IPS-11a (cell line): Measurements from ENCODE around the gene TIAM2.
"Not testable (repeated sequence)": the region's sequence is repeated elsewhere in the genome, so short reads cannot be mapped to it uniquely, and the experiment has no call there.

Experiments
- H3K4me3 ChIP-seq: one replicate; pipeline ENCODE4 v1.5.1; 2013; ENCODE audit warnings: low read depth, low read length, control low read depth

Gene TIAM2

DNA sequence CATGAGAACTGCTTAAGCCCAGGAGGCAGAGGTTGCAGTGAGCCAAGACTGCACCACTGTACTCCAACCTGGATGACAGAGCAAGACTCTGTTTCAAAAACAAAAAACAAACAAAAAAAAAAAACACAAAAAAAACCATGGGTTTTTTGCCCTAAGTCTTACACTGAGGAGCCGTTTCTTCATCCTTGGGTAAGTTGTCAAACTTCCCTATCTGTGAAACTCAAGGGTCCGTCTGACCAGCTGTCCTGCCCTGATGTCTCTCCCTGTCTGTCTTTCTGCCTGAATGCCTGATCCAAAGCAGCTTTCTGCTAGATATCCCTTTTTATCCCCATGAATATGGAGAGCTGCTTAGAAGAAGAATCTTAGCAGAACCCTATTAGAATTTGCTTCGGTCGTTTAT lies 227.4 kb downstream of the TIAM2 start:
- no peak overlapping the region for H3K4me3 ChIP-seq

DNA sequence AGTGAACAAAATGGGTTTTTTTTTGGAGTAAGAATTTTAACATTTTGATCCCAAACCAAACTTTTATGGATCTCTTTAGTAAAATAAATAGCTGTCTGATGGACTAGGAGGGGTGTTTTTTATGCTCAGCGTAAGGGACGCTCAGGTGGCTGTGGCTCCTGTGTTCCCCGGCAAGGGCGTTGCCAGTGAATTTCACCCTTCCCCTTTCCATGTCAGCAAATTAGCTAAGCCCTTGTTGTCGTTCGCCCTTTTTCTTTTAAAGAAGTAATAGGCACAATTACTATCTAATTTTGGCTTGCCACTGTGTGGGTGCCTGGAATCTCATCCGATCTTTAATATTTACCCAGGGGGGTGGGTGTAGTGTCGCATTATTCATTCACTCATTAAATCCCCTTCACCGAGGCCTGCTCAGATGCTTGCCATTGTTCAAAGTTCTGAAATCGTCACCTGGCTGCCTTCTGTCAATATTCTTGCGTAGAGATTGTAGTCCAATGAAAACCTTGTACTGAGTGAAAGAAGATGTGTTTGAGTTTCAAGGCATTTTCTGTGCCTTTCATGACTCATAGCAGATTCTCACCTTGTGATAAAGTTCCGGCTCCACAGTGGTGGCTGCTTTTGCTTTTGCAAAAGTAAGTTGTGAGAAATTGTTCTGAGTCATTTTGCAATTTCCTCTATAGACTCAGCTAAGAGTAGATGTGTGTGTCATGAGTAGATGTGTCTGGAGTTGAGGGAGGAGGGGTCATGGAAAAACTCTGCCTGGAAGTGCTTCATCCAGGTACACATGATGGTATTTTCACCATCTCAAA lies 228.7 kb downstream of the TIAM2 start:
- no peak overlapping the region for H3K4me3 ChIP-seq

DNA sequence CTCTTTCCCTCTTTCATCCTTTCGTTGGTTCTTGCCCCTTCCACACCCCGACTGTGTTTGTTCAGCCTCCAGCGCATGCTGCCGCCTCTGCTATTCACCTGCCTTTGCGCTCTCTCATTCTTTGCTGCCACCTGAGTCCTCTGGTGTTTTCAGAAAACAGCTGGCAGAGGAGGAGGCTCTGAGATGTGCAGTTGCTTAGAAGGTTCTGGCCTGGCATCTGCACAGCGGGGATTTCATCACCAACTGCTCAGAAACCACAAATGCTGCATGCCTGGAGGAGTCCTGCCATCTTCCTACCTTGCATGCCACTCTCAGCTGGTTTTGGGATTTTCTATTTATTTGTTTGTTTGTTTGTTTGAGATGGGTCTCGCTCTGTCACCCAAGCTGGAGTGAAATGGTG lies 229.5 kb downstream of the TIAM2 start:
- no peak overlapping the region for H3K4me3 ChIP-seq

DNA sequence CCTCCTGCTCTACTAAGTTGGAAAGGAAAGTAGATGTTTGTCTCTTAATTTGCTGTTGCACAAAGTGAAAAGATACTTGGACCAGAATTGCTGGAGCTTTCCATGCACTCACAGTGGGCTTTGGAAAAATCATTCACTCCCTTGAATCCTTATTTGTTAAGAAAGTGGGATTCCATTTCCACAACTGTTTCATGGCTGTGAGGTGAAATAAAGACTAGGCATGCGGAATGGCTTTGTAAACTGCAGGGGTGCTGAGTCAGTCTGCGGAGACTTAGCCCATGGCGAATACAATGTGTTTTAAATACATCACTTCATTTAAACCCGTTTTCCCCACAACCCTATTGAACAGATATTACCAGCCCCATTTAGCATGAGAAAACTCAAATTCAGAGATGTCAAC lies 231.9 kb downstream of the TIAM2 start:
- H3K4me3 ChIP-seq = no peak overlapping the region

DNA sequence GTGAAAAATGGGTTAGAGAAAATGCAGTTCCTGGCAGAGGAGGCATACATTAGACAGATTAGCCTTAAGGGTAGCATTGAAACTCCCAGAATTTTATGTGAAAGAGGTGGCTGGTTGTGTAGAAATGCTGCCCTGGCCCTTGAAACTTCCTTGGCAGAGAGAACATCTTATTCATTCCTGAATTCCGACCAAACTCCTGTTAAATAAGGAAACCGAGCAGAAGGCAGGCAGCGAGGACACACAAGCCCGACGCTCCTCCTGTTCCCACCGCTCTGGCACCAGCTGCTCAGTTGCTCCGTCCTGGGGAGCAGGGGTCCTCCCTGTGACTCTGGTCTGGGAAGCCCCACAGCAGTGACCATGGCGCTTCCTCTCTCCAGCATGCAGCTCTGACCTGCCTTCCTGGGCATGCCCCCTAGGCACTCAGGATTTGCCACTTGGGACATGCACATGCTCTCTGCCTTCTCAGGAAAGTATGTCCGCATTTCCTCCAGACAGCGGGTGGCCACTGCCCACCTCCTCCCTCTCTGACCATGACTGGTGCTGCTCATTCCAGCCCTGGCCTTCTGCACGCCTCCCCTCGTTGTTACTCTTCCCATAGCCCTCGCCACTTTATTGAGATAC lies 233.5 kb downstream of the TIAM2 start:
- no peak overlapping the region for H3K4me3 ChIP-seq

DNA sequence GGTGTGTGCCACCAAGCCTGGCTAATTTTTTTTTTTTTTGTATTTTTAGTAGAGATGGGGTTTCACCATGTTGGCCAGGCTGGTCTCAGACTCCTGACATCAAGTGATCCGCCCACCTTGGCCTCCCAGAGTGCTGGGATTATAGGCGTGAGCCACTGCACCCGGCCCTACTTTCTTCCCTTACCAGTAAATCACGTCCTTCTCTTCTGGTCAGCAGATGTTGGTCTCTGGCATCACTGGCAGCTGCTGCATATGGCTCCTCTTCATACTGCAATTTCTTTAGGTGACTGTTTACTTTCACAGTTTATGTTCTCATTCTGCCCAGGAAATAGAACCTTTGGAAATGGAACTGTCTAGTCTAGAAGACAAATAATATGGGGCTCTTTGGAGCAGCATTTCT lies 235.9 kb downstream of the TIAM2 start:
- H3K4me3 ChIP-seq = not testable (repeated sequence)

DNA sequence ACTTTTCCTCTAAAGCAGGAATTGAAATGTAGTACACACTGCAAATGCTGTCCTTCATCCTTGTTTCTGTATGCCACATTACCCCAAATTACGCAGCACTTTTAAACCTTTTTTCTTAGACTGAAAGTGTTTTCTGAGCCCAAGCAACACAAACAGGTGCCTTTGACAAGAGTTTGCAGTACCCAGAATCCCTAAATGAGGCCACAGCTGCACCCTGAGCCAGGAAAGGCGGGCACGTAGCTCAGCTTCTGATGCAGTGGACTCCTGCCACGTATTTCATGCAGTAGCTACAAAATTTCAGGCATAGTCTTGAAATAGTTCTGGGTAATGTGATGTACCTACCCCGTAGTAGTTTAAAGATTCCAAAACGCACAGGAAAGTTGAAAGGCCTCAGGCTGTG lies 237.7 kb downstream of the TIAM2 start:
- H3K4me3 ChIP-seq = no peak overlapping the region

DNA sequence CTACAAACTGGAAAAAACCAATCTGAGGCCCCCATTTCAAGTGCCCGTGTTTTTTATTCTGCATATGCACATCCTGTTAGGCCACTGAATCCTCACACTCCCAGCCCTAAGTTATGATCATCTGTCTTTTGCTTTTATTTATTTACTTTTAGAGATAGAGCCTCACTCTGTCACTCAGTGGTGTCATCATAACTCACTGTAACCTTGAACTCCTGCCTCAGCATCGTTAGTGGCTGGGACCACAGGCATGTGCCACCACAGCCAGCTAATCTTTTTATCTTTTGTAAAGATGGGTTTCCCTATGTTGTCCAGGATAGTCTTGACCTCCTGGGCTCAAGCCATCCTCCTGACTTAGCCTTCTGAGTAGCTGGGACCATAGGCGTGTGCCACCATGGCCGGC lies 239.1 kb downstream of the TIAM2 start:
- no peak overlapping the region for H3K4me3 ChIP-seq

DNA sequence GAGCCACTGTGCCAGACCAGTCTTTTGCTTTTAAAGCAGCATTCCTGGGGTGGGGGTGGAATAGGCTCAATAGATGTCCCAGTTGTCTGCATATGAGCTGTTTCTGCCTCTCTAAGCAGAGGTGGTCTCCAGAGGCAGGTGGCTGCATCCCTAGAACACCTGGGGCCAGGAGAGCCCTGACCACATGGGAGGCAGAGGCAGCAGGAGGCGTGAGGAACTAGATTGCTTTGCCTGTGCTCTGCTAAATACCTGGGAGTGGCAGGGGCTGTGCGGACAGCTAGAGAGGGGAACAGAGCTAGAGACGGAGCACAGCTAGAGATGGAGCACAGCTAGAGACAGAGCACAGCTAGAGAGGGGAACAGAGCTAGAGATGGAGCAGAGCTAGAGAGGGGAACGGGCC lies 239.6 kb downstream of the TIAM2 start:
- H3K4me3 ChIP-seq = no peak overlapping the region

DNA sequence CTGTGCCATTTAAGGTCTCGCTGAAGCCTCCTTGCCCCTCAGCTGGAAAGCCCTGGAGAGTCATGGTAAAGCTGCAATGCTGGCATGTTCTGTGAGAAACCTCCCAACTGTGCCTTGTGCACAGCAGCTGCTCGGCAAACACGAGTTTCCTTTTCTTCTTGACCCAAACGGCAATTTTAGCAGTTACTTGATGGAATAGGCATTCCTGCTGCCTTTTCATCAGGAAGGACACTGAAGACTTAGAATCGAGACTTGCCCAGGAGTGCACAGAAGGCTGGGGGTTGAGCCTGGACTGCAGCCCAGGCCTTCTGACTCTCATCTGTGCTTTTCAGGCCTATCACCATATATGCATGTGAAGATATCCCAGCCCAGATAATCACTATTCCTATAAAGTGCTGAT lies 240.0 kb downstream of the TIAM2 start:
- no peak overlapping the region for H3K4me3 ChIP-seq

DNA sequence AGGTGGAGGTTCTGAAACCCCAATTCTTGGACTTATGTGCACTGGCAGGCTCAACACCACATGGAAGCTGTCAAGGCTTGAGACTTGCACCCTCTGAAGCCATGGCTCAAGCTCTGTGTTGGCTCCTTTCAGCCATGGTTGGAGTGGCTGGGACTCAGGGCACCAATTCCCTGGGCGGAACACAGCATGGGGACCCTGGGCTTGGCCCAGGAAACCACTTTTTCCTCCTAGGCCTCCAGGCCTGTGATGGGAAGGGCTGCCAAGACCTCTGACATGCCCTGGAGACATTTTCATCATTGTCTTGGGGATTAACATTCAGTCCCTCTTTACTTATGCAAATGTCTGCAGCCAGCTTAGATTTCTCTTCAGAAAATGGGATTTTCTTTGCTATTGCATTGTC lies 242.5 kb downstream of the TIAM2 start:
- H3K4me3 ChIP-seq = no peak overlapping the region

DNA sequence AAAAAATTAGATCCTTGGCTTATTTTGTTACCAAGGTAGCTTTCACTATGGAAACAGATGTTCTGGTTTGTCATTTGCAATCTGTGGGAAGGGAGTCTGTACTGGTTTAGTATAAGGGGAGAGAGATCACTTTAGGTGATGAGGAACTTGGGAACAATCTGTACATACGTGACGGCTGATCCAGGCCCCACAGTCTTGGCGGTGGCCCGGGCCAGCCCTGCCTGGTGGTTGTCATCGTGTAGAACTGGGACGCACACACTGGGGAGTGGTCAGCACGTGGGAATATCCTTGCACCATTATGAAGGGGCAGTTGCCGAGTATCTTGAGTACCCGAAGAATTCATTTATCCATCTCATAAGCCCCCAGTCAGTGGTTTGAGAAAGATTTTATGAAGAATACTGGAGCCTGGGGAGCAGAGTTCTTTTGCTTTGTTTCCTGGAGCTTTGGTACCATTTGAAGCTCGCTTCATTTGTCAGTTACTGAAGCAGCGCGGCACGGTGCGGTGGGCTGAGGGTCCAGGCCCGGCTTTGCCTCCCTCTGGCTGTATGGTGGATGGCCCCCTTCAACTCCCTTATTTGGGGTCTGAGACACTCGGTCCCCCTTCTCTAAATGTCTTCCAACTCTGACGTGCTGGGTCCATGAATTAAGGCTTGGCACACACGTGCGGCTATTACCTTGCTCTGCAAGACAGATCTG lies 245.9 kb downstream of the TIAM2 start:
- H3K4me3 ChIP-seq = no peak overlapping the region

DNA sequence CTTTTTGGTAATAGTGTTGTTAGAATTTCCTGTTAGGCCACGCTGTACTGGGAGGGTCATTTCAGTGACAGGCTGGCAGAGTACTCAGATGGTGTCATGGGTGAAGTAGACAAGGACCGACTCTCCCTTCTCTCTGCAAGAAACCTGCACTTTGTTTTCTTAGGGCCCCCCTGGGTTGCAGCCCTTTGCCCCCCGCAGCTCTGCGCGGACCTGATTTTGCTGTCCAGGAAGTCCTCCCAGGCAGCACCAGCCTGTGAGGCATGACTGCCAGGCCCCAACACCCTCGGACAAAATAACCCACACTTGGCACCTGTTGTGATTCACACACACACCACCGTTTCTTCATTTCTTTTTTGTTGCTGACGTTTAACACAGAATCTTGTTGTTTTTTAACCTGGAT lies 246.9 kb downstream of the TIAM2 start:
- no peak overlapping the region for H3K4me3 ChIP-seq

DNA sequence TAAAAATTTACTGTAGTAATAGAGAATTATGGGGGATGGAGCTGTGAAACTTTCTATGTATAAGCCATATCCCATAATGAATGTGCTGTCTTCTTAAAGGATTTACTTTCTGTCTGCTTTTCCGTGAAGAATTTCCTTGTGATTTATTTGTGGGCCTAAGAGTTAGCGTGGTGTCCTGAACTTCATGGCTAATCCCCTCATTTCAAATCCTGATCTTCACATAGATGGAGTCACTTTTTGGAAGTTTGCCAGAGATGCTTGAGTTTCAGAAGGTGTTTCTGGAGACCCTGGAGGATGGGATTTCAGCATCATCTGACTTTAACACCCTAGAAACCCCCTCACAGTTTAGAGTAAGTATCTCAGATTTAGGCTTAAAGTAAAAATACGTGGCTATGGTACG lies 249.3 kb downstream of the TIAM2 start:
- no peak overlapping the region for H3K4me3 ChIP-seq

DNA sequence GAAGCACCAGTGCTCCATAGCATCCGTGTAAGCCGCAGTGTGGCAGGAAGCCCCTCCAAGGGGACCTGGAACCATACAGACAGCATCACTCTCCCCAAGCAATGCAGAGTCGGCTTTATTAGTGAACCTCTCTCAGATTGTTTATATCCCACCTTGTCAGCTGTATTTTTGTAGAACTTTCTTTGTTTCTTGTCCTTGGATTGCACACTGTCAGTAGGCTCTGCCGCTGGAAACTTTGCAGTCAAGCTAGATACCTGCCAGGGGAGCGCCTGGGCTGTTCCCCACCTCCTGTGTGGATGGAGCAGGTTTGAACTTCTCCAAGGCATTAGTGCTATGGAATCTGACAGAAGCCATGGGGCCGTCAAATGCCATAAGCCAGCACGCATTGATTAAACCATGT lies 250.1 kb downstream of the TIAM2 start:
- no peak overlapping the region for H3K4me3 ChIP-seq

DNA sequence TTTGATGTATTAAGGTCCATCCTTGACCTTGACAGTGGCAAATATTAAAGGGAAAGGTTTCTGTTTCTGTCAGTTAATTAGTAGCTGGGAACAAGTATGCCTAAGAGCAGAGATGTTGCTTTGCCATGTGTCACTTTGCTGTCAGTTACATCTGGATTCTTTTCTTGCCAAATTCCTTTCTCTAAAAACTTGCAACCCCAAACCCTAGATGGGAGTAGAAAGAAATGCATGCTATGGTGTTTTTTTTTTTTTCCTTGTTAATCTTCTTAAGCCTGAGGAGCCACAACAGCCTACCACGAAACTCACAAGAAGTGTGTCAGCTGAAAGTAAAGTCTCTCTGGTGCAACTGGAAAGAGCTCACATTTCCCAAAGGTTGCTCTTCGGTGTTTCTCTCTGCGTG lies 250.7 kb downstream of the TIAM2 start:
- no peak overlapping the region for H3K4me3 ChIP-seq

DNA sequence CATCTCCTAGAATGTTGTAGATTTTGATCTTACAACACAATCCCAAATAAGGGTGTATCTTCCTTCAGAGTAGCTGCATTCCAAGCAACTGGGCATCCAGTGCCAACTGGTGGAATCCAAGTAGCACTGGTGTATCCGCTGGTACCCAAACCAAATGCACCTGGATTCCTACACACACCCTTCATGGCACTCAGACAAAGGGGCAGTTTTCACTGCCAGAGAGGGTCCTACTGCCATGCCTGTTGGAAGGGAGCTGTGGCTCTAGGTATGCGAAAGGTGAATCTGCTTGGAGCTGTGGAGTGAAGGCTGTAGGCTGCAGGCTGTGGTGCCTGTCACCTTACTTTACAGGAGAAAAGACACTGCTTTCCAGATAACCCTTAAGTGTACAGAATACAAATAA lies 251.7 kb downstream of the TIAM2 start:
- H3K4me3 ChIP-seq = no peak overlapping the region

DNA sequence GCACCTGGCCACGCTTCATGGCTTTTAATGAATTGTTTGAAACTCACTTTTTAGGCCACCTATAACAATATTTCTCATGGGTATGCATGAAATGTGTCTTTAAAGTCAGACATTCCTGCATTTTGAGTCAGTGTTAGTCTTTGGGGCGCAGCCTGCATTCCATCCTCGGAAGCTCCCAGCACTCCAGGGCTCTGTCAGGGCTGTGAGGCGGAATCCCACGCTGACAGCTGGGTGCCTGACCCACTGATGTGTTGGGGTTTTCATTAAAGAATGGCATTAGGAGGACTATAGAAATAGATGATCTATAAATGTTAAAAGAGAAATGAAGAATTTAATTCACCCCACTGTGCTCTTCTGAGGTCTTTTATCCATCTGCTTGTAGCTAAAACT lies 252.5 kb downstream of the TIAM2 start:
- no peak overlapping the region for H3K4me3 ChIP-seq

DNA sequence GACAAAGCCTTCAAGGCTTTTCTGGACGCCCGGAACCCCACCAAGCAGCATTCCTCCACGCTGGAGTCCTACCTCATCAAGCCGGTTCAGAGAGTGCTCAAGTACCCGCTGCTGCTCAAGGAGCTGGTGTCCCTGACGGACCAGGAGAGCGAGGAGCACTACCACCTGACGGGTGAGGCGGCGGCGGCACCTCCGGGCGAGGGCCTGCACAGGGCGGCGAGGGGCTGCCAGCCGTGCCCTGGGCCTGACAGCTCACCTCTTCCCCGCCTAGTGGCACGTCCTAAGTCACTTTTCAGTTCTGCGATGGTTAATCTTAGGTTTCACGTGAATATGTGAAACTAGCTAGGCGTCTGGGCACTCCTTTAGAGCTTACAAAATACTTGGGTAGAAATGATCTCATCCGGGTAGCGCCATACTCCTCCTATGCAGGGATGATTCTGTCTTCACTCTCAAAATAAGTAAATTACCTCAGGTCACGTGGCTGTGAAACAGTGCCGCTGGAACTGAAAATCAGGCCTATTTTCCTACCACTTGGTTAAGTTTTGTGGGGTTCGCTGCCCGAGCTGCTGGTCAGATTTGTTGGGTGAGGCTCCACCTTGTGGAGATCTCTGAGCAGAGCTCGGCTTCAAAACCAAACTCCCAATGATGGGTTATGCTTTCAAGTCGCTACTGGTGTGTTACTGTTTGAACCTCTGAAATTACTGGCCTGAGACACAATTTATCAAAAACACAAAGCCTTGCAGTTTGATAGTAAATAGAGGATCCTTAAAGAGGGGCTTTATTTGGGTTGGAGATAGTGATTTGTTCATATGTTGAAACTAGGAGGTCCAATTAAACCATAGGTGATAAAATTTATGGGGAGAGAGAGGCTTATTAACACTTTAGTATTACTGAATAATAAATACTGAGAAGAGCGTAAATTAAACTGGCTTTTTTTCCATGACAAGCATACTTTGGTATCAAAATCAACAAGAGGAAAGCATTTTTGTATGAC lies 253.2 kb downstream of the TIAM2 start:
- H3K4me3 ChIP-seq = no peak overlapping the region

DNA sequence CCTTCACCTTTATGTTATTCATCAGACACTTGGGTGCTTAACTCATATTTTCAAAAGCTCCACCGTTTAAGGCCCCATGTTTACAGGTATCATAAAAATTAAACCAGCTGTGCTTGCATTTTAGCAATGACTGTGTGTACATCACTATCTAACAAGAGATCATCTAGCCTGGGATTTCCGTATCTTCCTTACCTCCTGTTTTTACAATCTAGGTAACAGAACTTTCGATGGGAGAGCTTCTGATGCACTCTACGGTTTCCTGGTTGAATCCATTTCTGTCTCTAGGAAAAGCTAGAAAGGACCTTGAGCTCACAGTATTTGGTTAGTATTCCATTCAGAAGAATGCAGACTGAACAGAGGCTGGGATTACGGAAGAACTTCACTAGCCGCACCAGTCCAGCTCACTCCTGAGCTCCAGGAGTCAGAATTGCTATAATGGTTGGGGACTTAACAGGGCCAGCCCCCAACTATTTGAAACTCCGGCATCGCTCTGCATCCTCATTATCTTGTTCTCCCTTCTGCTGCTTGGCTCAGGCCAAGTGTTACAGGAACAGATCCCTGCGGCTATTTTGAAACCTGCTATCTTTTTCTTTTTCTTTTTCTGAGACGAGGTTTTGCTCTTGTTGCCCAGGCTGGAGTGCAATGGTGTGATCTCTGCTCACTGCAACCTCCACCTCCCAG lies 255.7 kb downstream of the TIAM2 start:
- H3K4me3 ChIP-seq = no peak overlapping the region

DNA sequence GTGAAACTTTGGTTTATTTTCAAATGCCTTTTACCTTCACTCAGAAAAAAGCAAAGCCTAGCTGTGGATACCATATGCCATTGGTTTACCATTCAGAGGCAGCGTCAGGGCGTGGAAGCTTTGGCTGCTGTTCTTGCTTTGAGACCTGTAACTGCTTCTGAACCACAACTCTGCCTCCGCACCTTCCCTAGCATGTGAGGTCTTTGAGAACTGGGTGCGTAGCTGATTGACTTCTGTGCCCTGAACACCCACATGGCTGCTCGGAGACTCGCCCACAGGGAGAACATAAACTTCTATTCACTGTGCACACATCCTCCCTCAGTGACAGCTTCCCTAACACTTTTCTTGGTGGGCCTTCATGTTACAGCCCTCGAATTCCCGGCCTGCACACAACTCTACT lies 257.5 kb downstream of the TIAM2 start:
- no peak overlapping the region for H3K4me3 ChIP-seq
